ENCODE results near the gene VOPP1.

VOPP1 gene

DNA sequence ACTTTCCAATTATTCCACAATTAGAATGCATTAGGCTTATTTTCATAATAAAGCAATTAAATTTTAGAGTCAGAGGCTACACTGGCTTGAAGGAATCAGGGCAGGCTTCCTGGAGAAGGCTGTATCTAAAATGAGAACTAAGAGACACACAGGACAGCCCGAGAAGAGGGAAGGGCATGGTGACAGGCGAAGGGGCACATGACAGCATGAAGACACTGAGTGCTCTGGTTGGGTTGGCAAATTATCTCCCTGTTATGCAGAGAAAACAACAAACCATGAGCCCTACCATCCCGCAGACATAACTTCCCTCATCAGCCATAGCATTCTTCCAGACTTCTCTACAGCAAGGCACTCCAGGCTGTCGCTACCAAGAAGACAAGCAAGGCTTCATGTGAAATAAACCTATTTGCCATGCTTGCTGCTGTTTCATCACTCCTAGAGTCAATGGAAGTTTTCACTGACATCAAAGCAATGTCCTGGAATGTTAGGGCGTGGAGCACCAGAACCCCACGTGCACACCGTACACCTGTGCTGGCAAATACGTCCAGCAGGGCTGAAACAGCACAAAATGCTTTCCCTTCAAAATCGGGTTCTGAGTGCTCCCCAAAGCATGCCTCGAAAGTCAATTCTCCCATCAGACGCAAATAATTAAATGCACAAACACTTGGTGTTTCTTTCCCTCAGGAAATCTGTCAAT is 21.3 kb downstream of the VOPP1 start:
- H3K4me3 ChIP-seq (ENCODE audit: insufficient read depth in 1 of 2, low read depth in 1 of 2, low read length in 2 of 2) = no peak overlapping the region
- 97% methylated on average over 11 of the region's 11 CpGs for WGBS
- H3K4ac ChIP-seq (ENCODE audit: low read depth in 1 of 2, low read length in 2 of 2) = no peak overlapping the region
- H2BK12ac ChIP-seq (ENCODE audit: low read length in 2 of 2) = no peak overlapping the region
- H3K4me2 ChIP-seq (ENCODE audit: low read length, poor library complexity, severe bottlenecking) = no peak overlapping the region
- no peak overlapping the region for H2BK15ac ChIP-seq (ENCODE audit: low read depth, poor library complexity, severe bottlenecking)
- H3K4me1 ChIP-seq (ENCODE audit: control insufficient read depth, insufficient read depth, low read depth, low read length) = peaks cover 44% of the 10 kb centered on the region
- H3K9ac ChIP-seq (ENCODE audit: low read length) = no peak overlapping the region
- no peak for DNase-seq
- H3K27ac ChIP-seq (ENCODE audit: low read length, poor library complexity, severe bottlenecking) = no peak overlapping the region
- peaks cover 3 to 19% of the 10 kb centered on the region in 2 experiments for H3K36me3 ChIP-seq (ENCODE audit: control insufficient read depth in 1 of 2, insufficient read depth in 2 of 2, low read depth in 1 of 2, low read length in 2 of 2)
- H2BK5ac ChIP-seq (ENCODE audit: low read depth, low read length, poor library complexity, severe bottlenecking) = no peak overlapping the region
- no peak overlapping the region for H4K91ac ChIP-seq (ENCODE audit: low read length)
- H2AFZ ChIP-seq (ENCODE audit: low read depth, low read length) = no peak overlapping the region
- H3K23ac ChIP-seq (ENCODE audit: low read length in 2 of 2) = no peak overlapping the region
- H2AK5ac ChIP-seq (ENCODE audit: low read length, severe bottlenecking) = no peak overlapping the region
- no peak overlapping the region for H4K8ac ChIP-seq (ENCODE audit: low read length)
- no peaks in the 10 kb centered on the region for H3K79me1 ChIP-seq (replicated peaks; ENCODE audit: low read length, poor library complexity, severe bottlenecking)
- H3K14ac ChIP-seq (ENCODE audit: low read length in 2 of 2) = no peak overlapping the region
- H3K18ac ChIP-seq (ENCODE audit: low read depth in 1 of 2, low read length in 2 of 2) = no peak overlapping the region
- no peaks in the 10 kb centered on the region for H3K9me3 ChIP-seq (ENCODE audit: control insufficient read depth, low read length)
- no peaks in the 10 kb centered on the region for H3K27me3 ChIP-seq (ENCODE audit: control insufficient read depth in 1 of 2, insufficient read depth in 1 of 2, low read length in 2 of 2)
- H2BK120ac ChIP-seq (ENCODE audit: low read depth, low read length) = no peak overlapping the region

DNA sequence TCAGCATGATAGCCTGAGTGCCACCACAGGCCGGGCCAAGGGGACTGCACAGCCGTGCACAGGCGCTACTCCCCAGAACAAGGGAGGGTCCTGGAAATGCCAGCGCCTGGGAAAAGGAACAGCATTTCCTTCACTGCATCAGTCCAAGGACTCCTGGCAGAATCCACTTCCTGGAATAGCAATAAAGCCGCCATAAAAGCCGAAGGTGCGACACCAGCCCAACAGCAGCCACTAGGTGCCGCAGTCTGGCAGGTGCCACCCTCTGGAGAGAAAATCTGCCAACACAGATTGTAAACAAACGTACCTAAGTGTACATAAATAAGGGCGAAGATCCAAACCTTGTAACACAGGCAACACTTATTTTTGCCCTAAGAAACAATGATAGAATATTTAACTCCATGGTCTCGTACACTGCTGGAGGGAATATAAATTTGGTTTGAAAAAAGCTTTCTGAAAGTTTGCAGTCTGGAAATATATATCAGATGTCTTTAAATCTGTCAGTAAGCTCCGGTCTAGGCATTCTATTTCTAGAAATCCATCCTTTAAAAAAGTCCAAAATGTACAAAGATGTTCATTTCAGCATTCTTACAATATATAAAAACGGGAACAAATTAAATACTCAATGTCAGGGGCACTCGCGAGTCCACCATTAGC is 22.2 kb downstream of the VOPP1 start:
- Histone ChIP-seq H3K9me3 (ENCODE audit: control insufficient read depth, low read length) (no peaks in the 10 kb centered on the region), H3K23ac (ENCODE audit: low read length in 2 of 2) (no peak overlapping the region), H3K9ac (ENCODE audit: low read length) (no peak overlapping the region), H3K4ac (ENCODE audit: low read depth in 1 of 2, low read length in 2 of 2) (no peak overlapping the region), H2BK120ac (ENCODE audit: low read depth, low read length) (no peak overlapping the region), H3K18ac (ENCODE audit: low read depth in 1 of 2, low read length in 2 of 2) (no peak overlapping the region), H2BK15ac (ENCODE audit: low read depth, poor library complexity, severe bottlenecking) (no peak overlapping the region), H3K36me3 (ENCODE audit: control insufficient read depth in 1 of 2, insufficient read depth in 2 of 2, low read depth in 1 of 2, low read length in 2 of 2) (peaks cover 3 to 11% of the 10 kb centered on the region in 2 experiments), H3K27me3 (ENCODE audit: control insufficient read depth in 1 of 2, insufficient read depth in 1 of 2, low read length in 2 of 2) (no peaks in the 10 kb centered on the region), H4K8ac (ENCODE audit: low read length) (no peak overlapping the region), H4K91ac (ENCODE audit: low read length) (no peak overlapping the region), H3K4me1 (ENCODE audit: control insufficient read depth, insufficient read depth, low read depth, low read length) (peaks cover 48% of the 10 kb centered on the region), H2BK12ac (ENCODE audit: low read length in 2 of 2) (no peak overlapping the region), H3K27ac (ENCODE audit: low read length, poor library complexity, severe bottlenecking) (no peak overlapping the region), H3K4me2 (ENCODE audit: low read length, poor library complexity, severe bottlenecking) (no peak overlapping the region), H3K79me1 (replicated peaks; ENCODE audit: low read length, poor library complexity, severe bottlenecking) (no peaks in the 10 kb centered on the region), H2BK5ac (ENCODE audit: low read depth, low read length, poor library complexity, severe bottlenecking) (no peak overlapping the region), H3K4me3 (ENCODE audit: insufficient read depth in 1 of 2, low read depth in 1 of 2, low read length in 2 of 2) (no peak overlapping the region), H2AFZ (ENCODE audit: low read depth, low read length) (no peak overlapping the region), H3K14ac (ENCODE audit: low read length in 2 of 2) (no peak overlapping the region), H2AK5ac (ENCODE audit: low read length, severe bottlenecking) (no peak overlapping the region)
- WGBS = 97% methylated on average over 13 of the region's 15 CpGs
- DNase-seq = no peak

DNA sequence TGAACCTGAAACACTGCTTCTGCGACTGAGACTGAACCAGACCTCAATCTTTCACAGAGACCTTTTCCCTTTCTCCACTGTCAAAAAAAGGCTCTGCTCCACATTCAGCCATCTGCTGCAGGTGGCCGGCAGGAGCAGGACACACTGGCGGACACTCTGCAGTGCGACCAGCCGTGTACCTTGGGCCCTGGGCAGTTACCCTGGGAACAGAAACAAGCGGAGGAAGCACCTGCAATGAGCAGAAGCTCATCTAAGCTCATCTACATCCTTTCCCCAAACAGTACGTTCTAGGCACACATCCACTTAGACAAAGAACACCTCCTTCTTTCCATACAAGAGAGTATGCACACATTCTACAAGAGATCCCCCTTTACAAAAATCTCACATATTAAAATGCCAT is 22.8 kb downstream of the VOPP1 start:
- no peak overlapping the region for H2BK5ac ChIP-seq (ENCODE audit: low read depth, low read length, poor library complexity, severe bottlenecking)
- H3K4me3 ChIP-seq (ENCODE audit: insufficient read depth in 1 of 2, low read depth in 1 of 2, low read length in 2 of 2) = no peak overlapping the region
- no peak overlapping the region for H2BK12ac ChIP-seq (ENCODE audit: low read length in 2 of 2)
- no peaks in the 10 kb centered on the region for H3K79me1 ChIP-seq (replicated peaks; ENCODE audit: low read length, poor library complexity, severe bottlenecking)
- H3K18ac ChIP-seq (ENCODE audit: low read depth in 1 of 2, low read length in 2 of 2) = no peak overlapping the region
- H4K8ac ChIP-seq (ENCODE audit: low read length) = no peak overlapping the region
- H3K27me3 ChIP-seq (ENCODE audit: control insufficient read depth in 1 of 2, insufficient read depth in 1 of 2, low read length in 2 of 2) = no peaks in the 10 kb centered on the region
- no peak overlapping the region for H3K14ac ChIP-seq (ENCODE audit: low read length in 2 of 2)
- H2BK120ac ChIP-seq (ENCODE audit: low read depth, low read length) = no peak overlapping the region
- H3K9me3 ChIP-seq (ENCODE audit: control insufficient read depth, low read length) = no peaks in the 10 kb centered on the region
- H2AK5ac ChIP-seq (ENCODE audit: low read length, severe bottlenecking) = peak overlapping the region; percentile 20
- no peak overlapping the region for H3K4ac ChIP-seq (ENCODE audit: low read depth in 1 of 2, low read length in 2 of 2)
- no peak overlapping the region for H3K27ac ChIP-seq (ENCODE audit: low read length, poor library complexity, severe bottlenecking)
- peaks cover 46% of the 10 kb centered on the region for H3K4me1 ChIP-seq (ENCODE audit: control insufficient read depth, insufficient read depth, low read depth, low read length)
- no peak overlapping the region for H3K23ac ChIP-seq (ENCODE audit: low read length in 2 of 2)
- H3K4me2 ChIP-seq (ENCODE audit: low read length, poor library complexity, severe bottlenecking) = no peak overlapping the region
- no peak overlapping the region for H2AFZ ChIP-seq (ENCODE audit: low read depth, low read length)
- DNase-seq = no peak
- H3K36me3 ChIP-seq (ENCODE audit: control insufficient read depth in 1 of 2, insufficient read depth in 2 of 2, low read depth in 1 of 2, low read length in 2 of 2) = peaks cover 1 to 9% of the 10 kb centered on the region in 2 experiments
- H4K91ac ChIP-seq (ENCODE audit: low read length) = no peak overlapping the region
- no peak overlapping the region for H2BK15ac ChIP-seq (ENCODE audit: low read depth, poor library complexity, severe bottlenecking)
- no peak overlapping the region for H3K9ac ChIP-seq (ENCODE audit: low read length)
- 95% methylated on average over 7 of the region's 7 CpGs for WGBS

DNA sequence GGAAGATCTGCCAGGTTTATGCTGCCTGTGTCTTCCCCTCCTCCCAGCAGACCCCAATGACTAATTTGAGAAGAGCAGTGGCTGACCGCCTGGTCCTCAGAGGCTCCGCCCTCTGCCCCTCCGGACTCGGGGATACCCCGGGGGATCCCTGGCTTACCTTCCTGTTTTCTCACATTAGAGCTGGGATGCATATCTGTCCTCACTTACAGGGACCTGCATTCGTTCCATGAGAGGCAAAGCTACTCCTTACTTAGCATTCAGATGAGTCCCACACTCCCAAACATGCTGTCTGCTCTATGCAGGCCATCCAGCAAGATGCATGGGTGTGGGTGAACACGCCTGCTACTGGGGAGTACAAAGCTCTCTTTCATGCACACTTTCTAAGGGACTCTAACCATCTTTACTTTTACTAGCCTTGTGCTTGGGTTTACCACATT is 24.0 kb downstream of the VOPP1 start:
- H3K14ac ChIP-seq (ENCODE audit: low read length in 2 of 2) = no peak overlapping the region
- DNase-seq = no peak
- peaks cover 0 to 8% of the 10 kb centered on the region in 2 experiments for H3K36me3 ChIP-seq (ENCODE audit: control insufficient read depth in 1 of 2, insufficient read depth in 2 of 2, low read depth in 1 of 2, low read length in 2 of 2)
- H4K91ac ChIP-seq (ENCODE audit: low read length) = no peak overlapping the region
- no peak overlapping the region for H2BK5ac ChIP-seq (ENCODE audit: low read depth, low read length, poor library complexity, severe bottlenecking)
- H2AFZ ChIP-seq (ENCODE audit: low read depth, low read length) = no peak overlapping the region
- no peak overlapping the region for H2BK12ac ChIP-seq (ENCODE audit: low read length in 2 of 2)
- no peak overlapping the region for H3K4me2 ChIP-seq (ENCODE audit: low read length, poor library complexity, severe bottlenecking)
- H3K27me3 ChIP-seq (ENCODE audit: control insufficient read depth in 1 of 2, insufficient read depth in 1 of 2, low read length in 2 of 2) = no peaks in the 10 kb centered on the region
- 92% methylated on average over 7 of the region's 7 CpGs for WGBS
- H3K79me1 ChIP-seq (replicated peaks; ENCODE audit: low read length, poor library complexity, severe bottlenecking) = no peaks in the 10 kb centered on the region
- H2BK120ac ChIP-seq (ENCODE audit: low read depth, low read length) = no peak overlapping the region
- H3K9ac ChIP-seq (ENCODE audit: low read length) = no peak overlapping the region
- no peak overlapping the region for H3K4me3 ChIP-seq (ENCODE audit: insufficient read depth in 1 of 2, low read depth in 1 of 2, low read length in 2 of 2)
- no peaks in the 10 kb centered on the region for H3K9me3 ChIP-seq (ENCODE audit: control insufficient read depth, low read length)
- no peak overlapping the region for H4K8ac ChIP-seq (ENCODE audit: low read length)
- no peak overlapping the region for H3K27ac ChIP-seq (ENCODE audit: low read length, poor library complexity, severe bottlenecking)
- H3K23ac ChIP-seq (ENCODE audit: low read length in 2 of 2) = no peak overlapping the region
- H2BK15ac ChIP-seq (ENCODE audit: low read depth, poor library complexity, severe bottlenecking) = no peak overlapping the region
- peaks cover 38% of the 10 kb centered on the region for H3K4me1 ChIP-seq (ENCODE audit: control insufficient read depth, insufficient read depth, low read depth, low read length)
- H2AK5ac ChIP-seq (ENCODE audit: low read length, severe bottlenecking) = peak overlapping the region; percentile 11
- H3K18ac ChIP-seq (ENCODE audit: low read depth in 1 of 2, low read length in 2 of 2) = no peak overlapping the region
- H3K4ac ChIP-seq (ENCODE audit: low read depth in 1 of 2, low read length in 2 of 2) = no peak overlapping the region
